Measurements from ENCODE around the gene PSEN1.

PSEN1 gene

DNA sequence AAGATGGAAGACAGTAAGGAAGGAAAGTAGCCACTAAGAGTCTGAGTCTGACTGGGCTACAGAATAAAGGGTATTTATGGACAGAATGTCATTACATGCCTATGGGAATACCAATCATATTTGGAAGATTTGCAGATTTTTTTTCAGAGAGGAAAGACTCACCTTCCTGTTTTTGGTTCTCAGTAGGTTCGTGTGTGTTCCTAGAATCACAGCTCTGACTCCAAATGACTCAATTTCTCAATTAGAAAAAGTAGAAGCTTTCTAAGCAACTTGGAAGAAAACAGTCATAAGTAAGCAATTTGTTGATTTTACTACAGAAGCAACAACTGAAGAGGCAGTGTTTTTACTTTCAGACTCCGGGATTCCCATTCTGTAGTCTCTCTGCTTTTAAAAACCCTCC is 85.6 kb downstream of the PSEN1 start:
- DNase-seq, result no peak

DNA sequence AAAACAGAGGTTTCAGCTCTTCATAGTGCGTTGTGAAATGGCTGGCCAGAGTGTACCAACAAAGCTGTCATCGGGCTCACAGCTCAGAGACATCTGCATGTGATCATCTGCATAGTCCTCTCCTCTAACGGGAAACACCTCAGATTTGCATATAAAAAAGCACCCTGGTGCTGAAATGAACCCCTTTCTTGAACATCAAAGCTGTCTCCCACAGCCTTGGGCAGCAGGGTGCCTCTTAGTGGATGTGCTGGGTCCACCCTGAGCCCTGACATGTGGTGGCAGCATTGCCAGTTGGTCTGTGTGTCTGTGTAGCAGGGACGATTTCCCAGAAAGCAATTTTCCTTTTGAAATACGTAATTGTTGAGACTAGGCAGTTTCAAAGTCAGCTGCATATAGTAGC is 86.7 kb downstream of the PSEN1 start:
- no peak for DNase-seq

DNA sequence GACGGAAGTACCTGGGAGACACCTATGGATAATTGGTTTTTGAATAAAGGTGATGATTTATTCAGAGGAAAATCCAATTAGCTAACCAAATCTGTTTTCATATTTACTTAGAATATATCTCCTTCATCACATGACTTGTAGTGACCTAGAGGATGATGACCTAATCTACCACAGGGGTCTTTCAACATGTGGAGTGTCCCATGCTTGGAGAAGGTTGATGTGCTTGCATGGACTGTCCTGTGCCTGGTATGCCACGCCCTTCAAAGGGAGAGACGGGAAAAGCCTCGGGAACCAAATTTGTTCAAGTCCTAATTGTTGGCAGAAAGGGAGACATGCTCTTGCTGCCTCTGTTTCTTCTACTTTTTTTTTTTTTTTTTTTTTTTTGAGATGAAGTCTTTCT is 89.2 kb downstream of the PSEN1 start:
- no peak for DNase-seq

DNA sequence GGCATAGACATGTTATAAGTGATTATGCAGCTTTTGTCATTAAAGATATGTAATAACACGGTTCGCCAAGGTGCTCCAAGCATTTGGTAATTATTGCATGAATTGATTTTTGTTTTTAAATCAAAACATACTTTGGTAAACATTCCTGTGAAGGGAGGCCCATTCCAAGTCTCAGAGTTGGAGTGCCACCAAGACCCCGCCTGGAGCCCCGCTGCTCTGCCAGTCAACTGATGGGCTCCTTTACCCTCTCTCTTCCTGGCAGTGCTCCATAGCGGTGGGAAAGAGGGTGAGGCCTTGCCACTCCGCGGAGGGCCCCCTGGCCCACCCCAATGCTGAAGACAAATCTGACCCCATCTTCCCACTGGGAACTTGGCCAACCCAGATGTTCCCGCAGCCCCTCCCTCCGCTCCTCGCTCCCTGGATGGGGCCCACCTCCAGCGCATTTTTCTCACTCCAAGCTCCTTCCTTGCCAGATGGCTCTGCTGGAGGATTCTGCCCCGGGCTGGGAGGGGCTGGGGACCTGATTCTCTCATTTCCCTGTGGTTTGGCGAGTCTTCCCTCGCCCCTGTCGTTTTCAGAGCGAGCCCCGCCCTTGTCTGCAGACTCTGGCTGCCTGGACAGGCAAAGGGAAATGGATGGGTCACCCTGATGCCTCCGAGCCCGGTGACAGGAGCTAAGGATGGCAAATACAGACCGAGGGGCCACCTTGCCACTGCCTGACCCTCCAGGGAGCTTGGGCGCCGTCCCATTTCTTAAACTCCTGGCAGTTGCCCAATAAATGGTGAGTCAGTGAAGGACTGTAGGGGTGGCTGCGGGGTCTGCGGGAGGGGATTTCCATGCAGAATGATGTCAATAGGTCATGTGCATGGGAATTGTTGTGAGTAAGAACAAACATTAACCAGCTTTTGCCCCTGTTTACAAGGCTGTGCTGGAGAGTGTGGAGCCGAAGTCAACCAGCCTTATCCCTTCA is 91.8 kb downstream of the PSEN1 start:
- no peak for DNase-seq

DNA sequence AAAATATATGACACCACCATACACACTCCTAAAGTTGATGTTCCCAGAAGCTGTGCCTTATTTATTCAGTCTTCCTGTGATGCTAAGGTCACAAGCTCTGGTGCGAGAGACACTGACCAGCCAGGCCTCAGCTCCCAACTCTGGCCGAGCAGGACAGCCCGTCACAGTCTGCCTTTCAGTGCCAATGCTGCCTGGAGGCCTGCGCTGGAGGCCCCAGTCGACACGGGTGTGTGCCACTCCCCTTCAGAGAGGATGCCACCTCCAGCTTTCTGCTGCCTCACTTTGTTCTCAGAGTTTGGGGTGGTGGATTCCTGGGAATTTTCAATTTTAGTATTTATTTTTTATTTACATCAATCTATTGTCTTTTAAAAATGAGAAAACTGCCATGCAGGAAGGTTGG is 93.7 kb downstream of the PSEN1 start:
- no peak for DNase-seq

DNA sequence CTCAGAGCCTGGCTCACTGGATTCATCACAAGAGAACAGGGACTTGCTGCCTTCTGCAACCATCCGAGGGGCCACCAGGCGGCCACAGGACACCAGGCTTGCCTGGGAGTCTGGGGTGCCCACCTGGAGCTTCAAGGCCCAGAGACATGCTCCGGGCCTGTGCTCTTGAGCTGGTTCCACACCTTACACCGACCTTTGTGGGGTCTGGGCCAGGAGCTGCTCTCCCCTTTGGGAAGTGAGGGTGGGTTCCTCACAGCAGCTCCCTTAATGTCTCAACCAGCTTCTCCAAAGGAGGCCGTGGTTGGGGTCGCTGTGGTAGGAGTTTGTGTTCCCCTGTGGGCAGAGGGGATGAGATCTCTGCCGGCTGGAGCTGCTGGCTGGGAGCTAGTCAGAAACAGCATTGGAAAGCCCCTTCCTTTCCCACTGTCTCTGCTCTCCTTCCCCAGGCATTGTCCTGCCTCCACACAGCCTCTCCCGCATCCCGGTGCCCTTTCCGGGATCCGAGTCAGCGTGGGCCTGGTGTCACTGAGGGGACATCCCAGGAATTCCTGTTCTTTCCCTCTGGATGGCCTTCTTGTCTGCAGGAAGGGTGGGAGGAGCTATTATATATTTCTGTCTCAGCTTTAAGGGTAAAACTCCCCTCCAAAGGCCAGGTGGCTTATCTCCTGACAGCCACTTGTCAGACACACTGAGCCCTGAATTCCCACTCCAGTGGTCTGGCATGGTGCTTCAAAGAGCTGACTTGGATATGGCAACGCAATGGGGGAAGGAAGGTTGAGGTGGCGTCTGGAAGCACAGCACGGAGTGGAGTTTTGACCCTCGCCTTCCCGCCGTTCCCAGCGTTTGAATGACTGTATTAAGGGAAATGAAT is 95.9 kb downstream of the PSEN1 start:
- no peak for DNase-seq

DNA sequence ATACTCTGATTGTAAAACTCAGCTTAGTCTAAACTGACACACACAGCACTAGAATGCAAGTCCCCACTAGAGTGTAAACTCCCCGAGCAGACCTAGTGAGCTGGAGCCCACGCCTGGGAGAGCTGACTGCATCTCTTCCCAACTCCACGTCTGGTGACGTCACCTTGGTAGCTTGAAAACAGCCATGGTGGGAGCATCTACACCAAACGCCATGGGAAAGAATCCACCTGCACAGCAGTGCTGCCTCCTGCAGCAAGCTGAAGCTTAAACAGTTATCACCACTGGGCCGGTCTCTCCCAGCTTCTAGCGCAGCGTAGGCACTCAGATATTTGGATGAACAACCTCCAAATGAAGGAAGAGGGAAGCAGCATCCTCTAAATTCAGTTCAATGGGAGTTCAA is 96.7 kb downstream of the PSEN1 start:
- no peak for DNase-seq

DNA sequence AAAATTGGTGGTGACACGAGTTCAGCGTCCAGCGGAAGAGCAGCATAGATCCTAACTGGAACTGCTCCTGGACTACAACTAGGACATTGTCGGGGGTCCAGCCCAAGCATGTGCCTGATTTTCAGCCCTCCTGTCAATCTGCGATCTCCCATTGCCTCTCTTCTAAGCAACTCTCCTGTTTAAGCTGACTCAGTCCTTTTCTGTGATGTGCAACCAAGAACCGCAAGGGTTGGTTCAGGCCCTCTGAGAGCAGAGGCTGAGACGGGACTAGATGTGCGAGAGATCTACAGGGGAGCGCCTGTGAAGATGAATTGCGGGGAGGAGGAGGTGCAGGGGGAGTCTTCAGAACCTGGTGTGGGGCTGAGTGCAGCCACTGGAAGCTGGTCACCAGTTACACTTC is 97.3 kb downstream of the PSEN1 start:
- DNase-seq, result no peak

DNA sequence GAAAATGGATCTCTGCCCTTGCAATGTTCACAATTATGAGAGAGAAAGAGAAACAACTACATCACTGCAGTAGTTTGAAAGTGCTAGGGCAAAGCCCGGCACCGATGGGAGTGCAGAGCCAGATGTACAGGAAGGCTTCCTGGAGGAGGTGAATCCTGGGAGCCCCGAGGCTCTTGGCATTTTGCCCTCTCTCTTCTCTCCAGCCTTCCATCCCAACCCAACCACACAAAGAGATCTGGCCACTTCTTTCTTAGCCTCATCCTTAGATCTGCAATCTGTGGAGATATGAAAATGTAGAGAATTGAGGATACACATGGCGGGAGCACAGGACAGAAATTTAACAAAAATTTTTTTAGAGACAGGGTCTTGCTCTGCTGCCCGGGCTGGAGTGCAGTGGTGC is 97.7 kb downstream of the PSEN1 start:
- no peak for DNase-seq

DNA sequence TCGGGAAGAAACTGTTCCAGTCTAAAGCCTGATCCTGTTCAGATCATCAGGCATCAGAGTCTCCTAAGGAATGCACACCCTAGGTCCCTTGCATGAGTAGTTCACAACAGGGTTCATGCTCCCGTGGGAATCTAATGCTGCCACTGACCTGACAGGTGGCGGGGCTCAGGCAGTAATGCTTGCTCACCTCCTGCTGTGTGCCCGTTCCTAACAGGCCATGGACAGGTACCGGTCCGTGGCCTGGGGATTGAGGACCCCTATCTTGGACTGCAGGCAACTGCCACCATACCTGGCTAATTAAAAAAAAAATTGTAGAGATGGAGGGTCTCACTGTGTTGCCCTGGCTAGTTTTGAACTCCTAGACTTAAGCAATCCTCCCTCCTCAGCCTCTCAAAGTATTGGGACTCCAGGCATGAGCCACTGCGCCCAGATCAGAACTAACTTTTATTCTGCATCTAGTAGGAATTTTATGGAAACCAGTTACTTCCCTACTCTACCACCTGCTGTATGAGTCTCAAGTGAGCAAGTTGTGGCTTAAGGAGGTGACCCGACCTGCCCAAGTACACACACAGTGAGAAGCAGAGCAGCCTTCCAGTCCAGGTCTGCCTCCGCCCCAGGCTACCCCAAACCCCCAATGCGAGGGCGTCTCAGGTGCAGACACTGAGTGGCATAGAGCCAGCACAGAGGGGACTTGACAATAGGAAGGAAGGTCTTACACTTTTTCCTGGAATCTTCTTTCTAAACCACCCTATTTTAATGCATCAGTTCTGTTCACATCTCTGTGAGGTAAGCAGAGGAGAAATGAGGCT is 98.5 kb downstream of the PSEN1 start:
- no peak for DNase-seq

DNA sequence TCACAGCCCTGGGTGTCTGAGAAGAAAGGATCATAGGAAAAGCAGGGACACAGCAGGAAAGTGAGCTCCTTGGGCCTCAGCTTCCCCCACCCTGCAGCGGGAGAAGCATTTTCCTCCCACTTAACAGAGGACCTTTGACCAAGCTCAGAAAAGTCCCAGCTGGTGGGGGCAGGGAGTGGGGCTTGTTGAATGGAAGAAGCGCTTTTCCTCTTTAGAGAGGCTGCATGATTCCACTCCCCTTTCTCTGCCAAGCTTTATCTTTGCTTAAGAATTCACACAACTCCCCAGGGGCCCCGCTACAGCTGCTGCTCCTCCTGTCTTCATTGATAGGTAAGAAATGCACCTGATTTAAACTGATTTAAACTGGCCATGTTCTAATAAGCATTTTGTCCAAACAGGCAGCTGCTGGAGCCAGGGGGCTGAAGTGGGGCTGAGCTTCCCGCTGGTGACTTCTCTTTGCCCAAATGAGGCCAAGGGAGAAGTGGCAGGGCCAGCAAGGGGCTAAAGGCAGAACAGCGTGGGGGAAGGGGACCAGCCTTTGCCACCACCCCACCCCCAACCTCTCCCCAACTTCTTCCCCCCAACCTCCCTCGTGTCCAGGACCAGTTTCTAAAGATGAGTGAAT is 99.3 kb downstream of the PSEN1 start:
- no peak for DNase-seq

DNA sequence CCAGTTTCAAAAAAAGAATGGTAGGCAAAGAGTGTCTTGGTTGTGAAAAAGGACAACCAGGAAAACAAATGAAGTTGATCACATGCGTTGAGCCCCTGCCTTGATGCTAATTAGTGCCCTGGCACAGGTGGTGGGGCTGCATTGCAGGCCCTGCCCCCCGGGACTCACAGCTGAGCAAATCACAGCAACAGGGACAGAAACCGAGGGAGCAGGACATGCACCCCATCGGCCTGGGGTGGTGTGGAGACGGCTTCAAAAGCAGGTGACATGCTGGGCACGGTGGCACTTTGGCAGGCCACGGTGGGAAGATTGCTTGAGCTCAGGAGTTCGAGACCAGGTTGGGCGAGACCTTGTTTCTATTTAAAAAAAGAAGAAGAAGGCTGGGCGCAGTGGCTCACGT is 99.8 kb downstream of the PSEN1 start:
- no peak for DNase-seq

DNA sequence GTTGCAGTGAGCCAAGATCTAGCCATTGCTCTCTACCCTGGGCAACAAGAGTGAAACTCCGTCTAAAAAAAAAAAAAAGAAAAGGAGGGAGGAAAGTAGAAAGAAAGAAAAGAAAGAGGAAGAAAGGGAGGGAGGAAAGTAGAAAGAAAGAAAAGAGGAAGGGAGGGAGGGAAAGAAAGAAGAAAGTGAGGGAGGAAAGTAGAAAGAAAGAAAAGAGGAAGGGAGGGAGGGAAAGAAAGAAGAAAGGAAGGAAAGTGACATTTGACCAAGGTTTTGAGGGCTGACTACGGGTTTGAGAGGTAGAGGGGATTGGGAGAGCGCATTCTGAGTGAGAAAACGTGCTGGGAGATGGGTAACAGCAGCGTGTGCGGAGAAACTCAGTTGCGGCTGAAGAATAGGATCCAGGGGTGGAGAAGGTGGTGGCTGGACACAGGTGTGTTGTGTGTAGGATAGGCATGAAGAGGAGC is 100.5 kb downstream of the PSEN1 start:
- DNase-seq, result no peak

DNA sequence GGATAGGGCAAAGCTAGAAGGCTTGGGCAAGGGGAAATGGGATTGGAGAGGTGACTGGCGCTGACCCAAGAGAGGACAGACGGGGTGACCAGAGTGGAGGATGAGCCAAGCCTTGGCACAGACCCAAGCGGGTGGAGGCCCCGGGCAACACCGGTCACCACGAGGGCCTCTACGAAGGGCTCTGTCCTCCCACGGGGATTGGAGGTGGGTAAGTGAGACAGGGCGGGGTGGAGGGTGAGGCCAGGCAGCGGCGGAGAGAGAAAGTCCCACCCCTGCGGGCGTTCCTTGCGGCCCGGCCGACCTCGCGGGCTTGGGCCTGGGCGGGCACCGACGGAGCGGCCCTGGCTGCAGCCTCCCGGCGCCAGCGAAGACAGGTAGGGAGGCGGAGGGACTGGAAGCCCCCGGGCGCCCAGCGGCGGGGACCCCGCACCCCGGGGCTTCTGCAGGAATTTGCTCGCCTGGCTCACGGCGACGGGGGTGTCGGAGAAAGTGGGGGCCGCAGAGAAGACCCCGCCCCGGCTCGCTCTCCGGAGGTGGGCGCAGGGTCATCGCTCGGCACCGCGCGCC is 101.0 kb downstream of the PSEN1 start, which contains the start of gene PAPLN:
Gene PAPLN, plus strand, starts transcription at position 288 of the 567 bp plus-strand sequence. CDS start 2,273 bp downstream, outside the sequence.
- DNase-seq, result no peak

DNA sequence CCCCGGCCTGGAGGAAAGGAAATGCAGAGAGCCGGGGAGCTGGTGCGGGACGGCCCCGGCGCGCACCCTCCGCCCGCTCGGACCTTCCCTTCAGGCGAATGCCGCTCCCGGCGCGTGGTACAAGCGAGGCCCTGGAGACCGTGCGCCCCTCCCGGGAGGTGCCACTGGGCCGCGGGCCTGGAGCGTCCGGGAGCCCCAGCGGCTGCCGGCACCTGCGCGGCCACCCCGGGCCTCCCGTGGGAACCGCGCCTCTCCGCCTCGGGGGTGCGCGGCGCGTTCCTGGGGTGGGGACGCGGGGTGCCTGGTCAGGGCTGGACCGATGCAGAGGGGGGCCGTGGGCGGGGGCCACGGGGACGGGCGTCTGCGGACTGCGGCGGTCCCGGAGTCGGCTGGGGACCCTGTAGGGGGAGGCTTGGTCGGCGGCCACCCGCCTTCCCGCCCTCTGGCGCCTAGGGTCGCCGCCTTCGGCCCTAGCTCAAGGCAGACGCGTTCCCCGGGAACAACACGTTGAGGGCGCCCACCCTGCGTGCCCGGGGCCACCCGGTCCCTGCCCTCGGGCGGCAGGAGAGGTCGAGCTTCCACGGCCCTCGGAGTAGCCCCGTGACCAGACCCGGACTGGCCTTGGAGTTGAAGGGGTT is 101.6 kb downstream of the PSEN1 start:
- no peak for DNase-seq

DNA sequence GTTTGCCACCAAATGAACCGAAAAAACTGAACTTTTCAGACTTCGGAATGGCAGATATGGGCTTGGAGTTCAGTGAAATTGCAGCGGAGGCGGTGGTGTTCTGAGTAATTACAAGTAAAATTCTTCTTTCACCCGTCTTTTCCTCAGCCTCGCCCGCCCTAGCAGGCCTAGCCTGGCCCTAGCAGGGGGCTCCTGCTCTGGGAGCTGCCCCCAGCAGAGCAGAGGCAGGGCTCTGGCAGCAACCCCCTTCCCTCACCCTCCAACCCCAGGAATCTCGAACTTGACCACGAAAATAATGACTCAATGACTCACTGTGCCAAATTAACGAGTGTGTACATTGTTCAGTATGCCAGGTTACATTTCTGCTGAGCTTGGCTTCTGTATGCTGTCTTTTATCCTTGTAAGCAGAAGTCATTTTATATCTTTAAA is 102.1 kb downstream of the PSEN1 start:
- no peak for DNase-seq

DNA sequence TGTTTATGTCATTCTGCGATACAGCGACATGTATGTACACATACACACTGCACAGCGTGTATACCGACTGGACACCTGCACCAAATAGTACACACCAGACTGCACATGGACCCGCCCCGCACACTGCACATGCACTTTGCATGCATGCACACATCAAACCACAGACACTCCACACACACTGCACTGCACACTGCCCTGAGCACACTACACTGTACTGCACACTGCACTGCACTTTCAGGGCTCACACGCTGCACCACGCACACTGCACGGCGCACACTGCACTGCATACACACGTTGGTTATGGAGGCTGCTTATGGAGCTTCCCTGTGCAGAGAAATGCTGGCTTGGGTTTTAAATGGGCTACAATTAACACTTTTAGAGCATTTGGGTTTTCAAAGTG is 102.6 kb downstream of the PSEN1 start:
- no peak for DNase-seq

DNA sequence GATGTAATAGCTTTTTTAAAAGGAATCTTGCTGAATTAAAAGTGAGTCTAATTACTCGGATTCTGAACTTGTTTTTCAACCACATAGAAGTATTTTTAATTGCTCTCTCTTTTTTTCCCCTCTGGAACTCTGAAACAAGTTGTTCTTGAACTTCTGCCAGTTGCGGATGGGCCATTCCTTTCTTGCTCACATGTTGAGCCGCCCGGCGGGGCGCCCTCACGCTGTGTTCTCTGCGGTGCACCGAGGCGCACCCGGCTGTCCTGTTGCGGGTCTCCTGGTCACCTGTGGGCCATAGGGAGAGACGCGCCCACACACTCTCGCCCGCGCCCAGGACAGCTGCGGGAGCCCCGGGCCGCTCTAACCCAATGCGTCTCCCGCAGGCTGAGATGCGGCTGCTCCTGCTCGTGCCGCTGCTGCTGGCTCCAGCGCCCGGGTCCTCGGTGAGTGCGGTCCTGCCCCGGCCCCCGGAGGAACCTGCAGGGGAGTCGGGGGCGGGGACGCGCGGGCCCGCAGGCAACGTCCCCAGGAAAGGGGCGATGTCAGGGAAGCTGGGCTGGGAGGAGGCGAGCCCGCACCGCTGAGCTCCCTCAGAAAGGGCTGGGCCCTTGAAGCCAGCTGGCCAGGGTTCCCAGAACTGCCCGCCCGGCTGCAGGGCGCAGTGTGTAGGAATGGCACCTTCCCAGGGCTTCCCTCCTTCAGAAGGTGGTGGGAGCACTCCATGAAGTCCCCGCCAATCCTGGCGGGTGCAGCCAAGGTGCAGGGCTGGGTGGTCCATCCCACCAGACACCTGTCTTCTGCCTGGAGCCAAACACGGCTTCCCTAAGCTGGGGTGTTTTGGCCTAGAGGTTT is 103.3 kb downstream of the PSEN1 start:
- DNase-seq, result no peak

DNA sequence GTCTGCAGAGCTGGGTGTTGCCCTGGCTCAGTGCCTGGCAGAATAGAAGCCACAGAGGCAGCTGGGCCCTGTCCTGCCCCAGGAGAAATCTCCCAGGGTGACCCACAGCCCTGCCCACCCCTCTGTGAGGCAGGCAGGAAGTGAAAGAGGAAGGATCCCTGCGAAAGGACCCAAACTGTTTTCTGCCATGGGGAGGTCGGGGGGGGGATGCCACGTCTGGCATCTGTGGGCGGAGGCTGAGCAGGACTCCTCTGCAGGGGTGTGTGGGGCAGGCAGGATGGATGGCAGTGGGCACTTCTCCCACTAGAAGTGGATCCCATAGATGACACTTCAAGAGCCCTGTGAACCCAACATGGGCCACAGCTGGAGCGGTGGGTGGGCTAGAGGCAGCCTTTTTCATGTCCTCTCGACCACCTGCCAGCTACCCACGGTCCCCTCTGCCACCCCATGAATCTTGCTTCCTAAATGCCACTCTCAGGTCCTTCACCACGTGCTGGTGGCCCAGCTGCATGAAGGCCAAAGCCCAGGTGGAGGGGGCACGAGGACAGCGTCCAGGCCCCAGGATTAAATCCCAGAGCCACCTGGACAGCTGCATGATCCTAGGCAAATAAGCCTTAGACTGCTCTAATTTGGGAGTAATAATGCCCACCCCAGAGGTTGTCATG is 104.6 kb downstream of the PSEN1 start:
- DNase-seq, result no peak
